Ishikawa (cell line): ENCODE measurements around the gene KIAA0319L.
A peak's percentile ranks its signal among the peaks of the same experiment; 100 is the strongest.

ENCODE experiments used
- CEBPB ChIP-seq: IDR thresholded peaks from 2 replicates; pipeline ENCODE4 v1.6.1; 2012
- CREB1 ChIP-seq: IDR thresholded peaks from 2 replicates; pipeline ENCODE4 v1.6.1; 2012; ENCODE audit warnings: low read depth
- EGR1 ChIP-seq: IDR thresholded peaks from 2 replicates; pipeline ENCODE4 v1.6.1; 2012
- EP300 ChIP-seq: IDR thresholded peaks from 2 replicates; pipeline ENCODE4 v1.6.1; 2012; ENCODE audit warnings: borderline replicate concordance
- FOXM1 ChIP-seq: IDR thresholded peaks from 2 replicates; pipeline ENCODE4 v1.6.1; 2012; ENCODE audit warnings: low read depth, borderline replicate concordance
- MAX ChIP-seq: IDR thresholded peaks from 2 replicates; pipeline ENCODE4 v1.6.1; 2012
- NFIC ChIP-seq: IDR thresholded peaks from 2 replicates; pipeline ENCODE4 v1.6.1; 2012
- RAD21 ChIP-seq: IDR thresholded peaks from 2 replicates; pipeline ENCODE4 v1.6.1; 2012; ENCODE audit warnings: low read depth
- REST ChIP-seq: IDR thresholded peaks from 2 replicates; pipeline ENCODE4 v1.6.1; 2012; ENCODE audit warnings: low read depth, mild to moderate bottlenecking
- TAF1 ChIP-seq: IDR thresholded peaks from 2 replicates; pipeline ENCODE4 v1.6.1; 2012; ENCODE audit warnings: low read depth, mild to moderate bottlenecking
- TCF12 ChIP-seq: IDR thresholded peaks from 2 replicates; pipeline ENCODE4 v1.6.1; 2012; ENCODE audit warnings: low read depth
- TEAD4 ChIP-seq: IDR thresholded peaks from 2 replicates; pipeline ENCODE4 v1.6.1; 2012
- USF1 ChIP-seq: IDR thresholded peaks from 2 replicates; pipeline ENCODE4 v1.6.1; 2012
- YY1 ChIP-seq: IDR thresholded peaks from 2 replicates; pipeline ENCODE4 v1.6.1; 2012; ENCODE audit warnings: low read depth
- ZBTB7A ChIP-seq: IDR thresholded peaks from 2 replicates; pipeline ENCODE4 v1.6.1; 2012; ENCODE audit warnings: low read depth

KIAA0319L gene

GRCh38 chr1:35531368-35531767, 25.8 kb downstream of the KIAA0319L start:
- TF ChIP-seq TAF1 (no peak), TEAD4 (no peak), EGR1 (no peak), CEBPB (no peak), MAX (no peak), REST (no peak), RAD21 (no peak)

GRCh38 chr1:35530946-35531345, 26.3 kb downstream of the KIAA0319L start:
- TF ChIP-seq FOXM1 (no peak), REST (no peak), TCF12 (no peak), YY1 (no peak), NFIC (no peak), CEBPB (no peak), TAF1 (no peak), EP300 (no peak), CREB1 (no peak), EGR1 (no peak), ZBTB7A (no peak), MAX (no peak)

GRCh38 chr1:35530168-35530567, 27.0 kb downstream of the KIAA0319L start:
- no peak for TF ChIP-seq MAX
- TF ChIP-seq RAD21 = no peak
- no peak for TF ChIP-seq TAF1
- no peak for TF ChIP-seq REST
- TF ChIP-seq USF1 = no peak

- TF ChIP-seq EP300 = peak; percentile 45; the same call in 1 of the 2 replicates
- peak; percentile 53; the same call in 1 of the 2 replicates for TF ChIP-seq FOXM1
- peak; percentile 13; the same call in 1 of the 2 replicates for TF ChIP-seq NFIC
- TF ChIP-seq TEAD4 = peak; percentile 50
- TF ChIP-seq TCF12 = no peak
- TF ChIP-seq USF1 = peak; percentile 41
These were observed 33.1 kb downstream of the KIAA0319L start for GRCh38 chr1:35524106-35524505.

GRCh38 chr1:35519432-35519831, 37.8 kb downstream of the KIAA0319L start:
- TF ChIP-seq REST (no peak), CREB1 (no peak), NFIC (no peak), TAF1 (no peak)
